Nephron progenitor cell (in vitro differentiated cells): Measurements from ENCODE around the gene CTNNA3.
"Not testable (repeated sequence)": the region's sequence is repeated elsewhere in the genome, so short reads cannot be mapped to it uniquely, and the experiment has no call there.

Experiments
- DNase-seq: peaks from one replicate; pipeline ENCODE4 v3.0.0; 2021
- H3K27ac Mint-ChIP-seq: 2 replicates; pipeline ENCODE4 v1.8.0; 2021; ENCODE audit warnings: mild to moderate bottlenecking, moderate library complexity, mixed read lengths
- H3K27me3 Mint-ChIP-seq: 2 replicates; pipeline ENCODE4 v1.8.0; 2021; ENCODE audit warnings: mild to moderate bottlenecking, low read depth, mixed read lengths; ENCODE audit not compliant: poor library complexity
- H3K36me3 Mint-ChIP-seq: 2 replicates; pipeline ENCODE4 v1.8.0; 2021; ENCODE audit warnings: low read depth, mixed read lengths
- H3K4me1 Mint-ChIP-seq: 2 replicates; pipeline ENCODE4 v1.8.0; 2021; ENCODE audit warnings: mixed read lengths
- H3K4me3 Mint-ChIP-seq: 2 replicates; pipeline ENCODE4 v1.8.0; 2021; ENCODE audit warnings: mild to moderate bottlenecking, moderate library complexity, mixed read lengths
- H3K9me3 Mint-ChIP-seq: 2 replicates; pipeline ENCODE4 v1.8.0; 2021; ENCODE audit warnings: mild to moderate bottlenecking, moderate library complexity, mixed read lengths
- TF ChIP-seq, protein P1 (sequence below): fragments of 200-600 bp; sonication (generic); IDR thresholded peaks from 2 replicates; pipeline ENCODE4 v1.5.0; 2021; ENCODE audit warnings: antibody characterized with exemption

The CTNNA3 gene

DNA sequence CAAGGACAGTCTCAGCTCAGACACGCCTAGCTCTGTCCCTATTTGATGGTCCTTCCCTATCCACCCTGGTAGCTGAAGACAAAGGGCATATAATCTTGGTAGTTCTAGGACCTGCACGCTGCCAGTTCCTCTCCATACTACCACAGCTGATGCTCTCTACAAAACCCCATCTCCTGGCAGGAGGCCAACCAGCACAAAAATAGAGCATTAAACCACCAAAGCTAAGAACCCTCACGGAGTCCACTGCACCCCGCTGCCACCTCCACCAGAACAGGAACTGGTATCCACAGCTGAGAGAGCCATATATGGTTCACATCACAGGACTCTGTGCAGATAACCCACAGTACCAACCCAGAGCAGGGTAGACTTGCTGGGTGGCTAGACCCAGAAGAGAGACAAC, 470.8 kb downstream of the CTNNA3 start:
- Mint-ChIP-seq H3K36me3 (peaks cover 21% of the 10 kb centered on the region), H3K4me1 (peaks cover under 1% of the 10 kb centered on the region), H3K27me3 (no peaks in the 10 kb centered on the region), H3K4me3 (no peak overlapping the region), H3K9me3 (peaks cover 50% of the 10 kb centered on the region), H3K27ac (no peak overlapping the region)
- DNase-seq, result no peak
- TF ChIP-seq, protein P1, sequence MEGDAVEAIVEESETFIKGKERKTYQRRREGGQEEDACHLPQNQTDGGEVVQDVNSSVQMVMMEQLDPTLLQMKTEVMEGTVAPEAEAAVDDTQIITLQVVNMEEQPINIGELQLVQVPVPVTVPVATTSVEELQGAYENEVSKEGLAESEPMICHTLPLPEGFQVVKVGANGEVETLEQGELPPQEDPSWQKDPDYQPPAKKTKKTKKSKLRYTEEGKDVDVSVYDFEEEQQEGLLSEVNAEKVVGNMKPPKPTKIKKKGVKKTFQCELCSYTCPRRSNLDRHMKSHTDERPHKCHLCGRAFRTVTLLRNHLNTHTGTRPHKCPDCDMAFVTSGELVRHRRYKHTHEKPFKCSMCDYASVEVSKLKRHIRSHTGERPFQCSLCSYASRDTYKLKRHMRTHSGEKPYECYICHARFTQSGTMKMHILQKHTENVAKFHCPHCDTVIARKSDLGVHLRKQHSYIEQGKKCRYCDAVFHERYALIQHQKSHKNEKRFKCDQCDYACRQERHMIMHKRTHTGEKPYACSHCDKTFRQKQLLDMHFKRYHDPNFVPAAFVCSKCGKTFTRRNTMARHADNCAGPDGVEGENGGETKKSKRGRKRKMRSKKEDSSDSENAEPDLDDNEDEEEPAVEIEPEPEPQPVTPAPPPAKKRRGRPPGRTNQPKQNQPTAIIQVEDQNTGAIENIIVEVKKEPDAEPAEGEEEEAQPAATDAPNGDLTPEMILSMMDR, result no peak

DNA sequence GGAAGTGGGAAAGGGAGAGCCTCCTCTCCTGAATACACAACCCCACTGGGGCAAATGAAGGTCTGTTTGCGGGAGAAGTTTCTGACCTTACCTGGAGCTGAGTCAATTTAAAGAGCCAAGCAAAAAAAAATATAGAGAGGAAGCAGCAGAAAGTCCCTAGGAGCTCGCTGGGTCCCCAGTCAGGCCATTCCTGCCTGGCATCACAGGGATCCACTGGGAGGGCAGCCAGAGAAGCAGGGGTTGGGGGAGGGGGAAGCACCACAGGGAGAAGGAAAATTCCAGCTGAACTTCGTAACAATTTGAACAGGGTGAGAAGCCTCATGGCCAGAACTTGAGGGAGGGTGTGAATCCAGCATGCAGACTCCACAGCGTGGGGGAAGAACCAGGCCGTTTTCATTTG, 471.4 kb downstream of the CTNNA3 start:
- no peaks in the 10 kb centered on the region for H3K27me3 Mint-ChIP-seq
- TF ChIP-seq, protein P1, result no peak
- H3K4me3 Mint-ChIP-seq, result no peak overlapping the region
- H3K9me3 Mint-ChIP-seq, result peaks cover 43% of the 10 kb centered on the region
- peaks cover 16% of the 10 kb centered on the region for H3K36me3 Mint-ChIP-seq
- no peak overlapping the region for H3K27ac Mint-ChIP-seq
- no peaks in the 10 kb centered on the region for H3K4me1 Mint-ChIP-seq
- no peak for DNase-seq

DNA sequence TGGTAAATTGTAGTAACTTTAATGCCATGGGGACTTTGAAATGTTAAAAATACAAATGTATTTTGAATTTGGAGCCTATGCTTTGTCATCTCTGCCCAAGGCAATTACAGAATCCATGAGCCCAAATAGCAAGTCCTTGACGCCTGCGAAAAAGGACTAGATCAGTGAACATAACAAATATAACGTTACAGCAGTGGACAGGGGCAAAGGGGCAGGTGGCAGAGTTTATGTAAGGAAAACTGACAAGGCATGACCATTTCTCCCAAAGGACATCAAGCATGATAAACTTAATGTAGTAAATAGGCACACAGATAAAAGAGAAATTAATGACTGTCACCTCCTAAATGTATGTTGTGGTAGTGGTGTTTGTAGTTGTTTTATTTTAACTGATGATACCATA, 473.1 kb downstream of the CTNNA3 start:
- peaks cover 27% of the 10 kb centered on the region for H3K9me3 Mint-ChIP-seq

DNA sequence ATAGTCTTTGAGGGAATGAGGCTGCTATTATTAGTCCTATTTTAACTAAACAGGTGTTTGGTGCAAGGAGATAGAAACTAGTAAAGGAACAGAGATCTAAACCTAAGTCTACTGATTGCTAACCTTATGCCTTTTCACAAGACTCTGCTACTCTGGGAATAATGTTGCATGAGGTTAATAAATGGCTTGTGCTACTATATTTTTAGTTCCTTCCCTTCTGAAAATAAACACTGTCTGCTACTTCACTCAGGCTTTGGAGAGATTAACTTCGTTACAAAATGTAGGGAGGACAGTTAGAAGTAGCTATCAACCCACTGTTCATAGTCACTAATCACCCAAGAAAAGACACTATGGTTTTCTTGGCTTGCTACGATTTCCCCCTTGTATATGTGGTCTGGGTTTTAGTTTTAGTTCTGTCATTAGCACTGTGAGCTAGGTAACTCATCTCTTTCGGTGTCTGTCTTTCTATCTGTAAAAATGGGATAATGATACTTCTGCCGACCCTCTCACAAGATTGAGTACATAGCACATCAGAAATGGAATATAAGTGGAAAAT, 474.0 kb downstream of the CTNNA3 start:
- Mint-ChIP-seq H3K36me3 (no peaks in the 10 kb centered on the region), H3K27me3 (no peaks in the 10 kb centered on the region)

More for the DNA sequence above, 473.1 kb downstream of the CTNNA3 start:
- Mint-ChIP-seq H3K4me1 (no peaks in the 10 kb centered on the region), H3K27ac (no peak overlapping the region), H3K36me3 (peaks cover 8% of the 10 kb centered on the region), H3K4me3 (no peak overlapping the region), H3K27me3 (no peaks in the 10 kb centered on the region)
- DNase-seq, result no peak
- TF ChIP-seq, protein P1, result no peak

DNA sequence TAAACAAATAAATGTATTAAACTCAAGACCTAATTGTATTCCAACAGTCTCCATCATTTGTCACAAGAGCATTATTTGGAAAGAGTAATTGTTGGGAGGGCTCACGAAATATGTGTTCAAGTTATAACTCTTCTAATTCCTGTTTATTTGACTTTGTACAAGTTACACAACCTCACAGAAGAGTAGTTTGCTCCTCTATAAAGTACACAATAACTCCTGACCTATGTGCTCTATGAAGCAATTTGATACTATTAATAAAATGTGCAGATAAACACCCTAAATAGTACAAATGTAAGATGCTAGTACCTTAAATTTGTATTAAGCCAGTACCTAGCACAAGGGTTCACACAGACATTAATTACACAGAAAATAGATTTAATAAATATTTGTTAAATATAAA, 484.3 kb downstream of the CTNNA3 start:
- H3K27me3 Mint-ChIP-seq, result no peaks in the 10 kb centered on the region
- no peaks in the 10 kb centered on the region for H3K36me3 Mint-ChIP-seq
- no peaks in the 10 kb centered on the region for H3K9me3 Mint-ChIP-seq
- TF ChIP-seq, protein P1, result no peak
- H3K4me3 Mint-ChIP-seq, result no peak overlapping the region
- H3K4me1 Mint-ChIP-seq, result no peaks in the 10 kb centered on the region
- no peak overlapping the region for H3K27ac Mint-ChIP-seq
- DNase-seq, result no peak

More for the DNA sequence above, 474.0 kb downstream of the CTNNA3 start:
- Mint-ChIP-seq H3K4me1 (no peaks in the 10 kb centered on the region), H3K4me3 (no peak overlapping the region), H3K27ac (no peak overlapping the region), H3K9me3 (peaks cover 18% of the 10 kb centered on the region)
- TF ChIP-seq, protein P1, result no peak
- no peak for DNase-seq

DNA sequence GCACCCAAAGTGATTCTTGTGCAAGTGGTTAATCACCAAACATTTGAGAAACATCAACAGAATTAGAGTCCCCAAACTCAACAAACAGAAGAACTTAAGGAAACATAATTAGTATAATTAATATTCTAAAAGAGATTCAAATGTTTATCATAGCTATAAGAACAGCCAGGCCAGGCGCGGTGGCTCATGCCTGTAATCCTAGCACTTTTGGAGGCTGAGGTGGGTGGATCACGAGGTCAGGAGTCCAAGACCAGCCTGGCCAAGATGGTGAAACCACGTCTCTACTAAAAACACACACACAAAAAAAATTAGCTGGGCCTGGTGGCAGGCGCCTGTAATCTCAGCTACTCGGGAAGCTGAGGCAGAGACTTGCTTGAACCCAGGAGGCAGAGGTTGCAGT, 488.1 kb downstream of the CTNNA3 start:
- H3K4me3 Mint-ChIP-seq, DNase-seq, H3K36me3 Mint-ChIP-seq, H3K27ac Mint-ChIP-seq, H3K27me3 Mint-ChIP-seq, H3K4me1 Mint-ChIP-seq, H3K9me3 Mint-ChIP-seq: not testable (repeated sequence)
